ENCODE data around the gene GPR78. TPM values are rescaled to one million over a fixed set of nuclear protein-coding genes. Genes with fewer than 3 reads are reported as not detected.

Gene GPR78
- polyA plus RNA-seq, 1 of the 3 experiments (the other 2 are of a cell fraction): not detected

GRCh38 chr4:8552581-8553205, 27.5 kb upstream of the GPR78 start (continued):
- TF ChIP-seq USF2 (IDR thresholded peaks at IDR 0.05; ENCODE audit: borderline replicate concordance, low read depth, low read length): no peak
- no peak for TF ChIP-seq MAX (IDR thresholded peaks at IDR 0.05; ENCODE audit: low read depth)
- no peak for TF ChIP-seq IRF3 (IDR thresholded peaks at IDR 0.05; ENCODE audit: low read depth, low read length)
- no peak for TF ChIP-seq FOSL2 (IDR thresholded peaks at IDR 0.05; ENCODE audit: borderline replicate concordance, low read depth)
- TF ChIP-seq CHD2 (IDR thresholded peaks at IDR 0.05; ENCODE audit: low read length, partially characterized antibody): no peak
- no peak for TF ChIP-seq YY1 (IDR thresholded peaks at IDR 0.05; ENCODE audit: low read depth)
- TF ChIP-seq GATA2 (CRISPR knock-in tag; IDR thresholded peaks at IDR 0.05): no peak
- no peak for TF ChIP-seq TCF12 (IDR thresholded peaks at IDR 0.05)
- TF ChIP-seq FOXM1 (IDR thresholded peaks at IDR 0.05; ENCODE audit: low read depth): no peak
- TF ChIP-seq MXI1 (IDR thresholded peaks at IDR 0.05; ENCODE audit: low read depth, low read length): no peak
- TF ChIP-seq CTCF (IDR thresholded peaks at IDR 0.05): no peak
- no peak for TF ChIP-seq MEF2A (IDR thresholded peaks at IDR 0.05; ENCODE audit: borderline replicate concordance, low read depth)

GRCh38 chr4:8553216-8553615, 27.0 kb upstream of the GPR78 start:
- H3K9ac ChIP-seq: no peak overlapping the region
- CTCF ChIA-PET: no interaction called here

More at GRCh38 chr4:8553216-8553615, 27.0 kb upstream of the GPR78 start:
- Histone ChIP-seq H3K27me3 (ENCODE audit: insufficient read depth) (no peaks in the 10 kb centered on the region), H3K9me2 (no peaks in the 10 kb centered on the region), H4K20me1 (ENCODE audit: insufficient read depth) (no peaks in the 10 kb centered on the region), H3K79me2 (ENCODE audit: insufficient read depth) (no peaks in the 10 kb centered on the region), H2AFZ (ENCODE audit: low read depth) (no peak overlapping the region), H3K4me2 (no peak overlapping the region), H3F3A (replicated peaks; ENCODE audit: insufficient read depth) (no peaks in the 10 kb centered on the region), H3K9me3 (no peaks in the 10 kb centered on the region), H3K4me1 (ENCODE audit: control insufficient read depth in 1 of 2, insufficient read depth in 2 of 2, low read depth in 1 of 2, low read length in 1 of 2) (no peaks in the 10 kb centered on the region), H3K27ac (ENCODE audit: low read depth in 2 of 2, low read length in 1 of 2) (no peak overlapping the region), H3K36me3 (replicated peaks in 1 of 2; ENCODE audit: control insufficient read depth in 1 of 2, insufficient read depth in 2 of 2, low read length in 1 of 2) (no peaks in the 10 kb centered on the region), H3K4me3 (ENCODE audit: low read depth in 2 of 2, low read length in 1 of 2) (no peak overlapping the region)
- POLR2A ChIA-PET: interaction anchor here (0.5 kb wide), 1 partner anchor 1296 kb away, joined by 4 read pairs; no protein-coding TSS in a partner anchor
- no peak for TF ChIP-seq RFX5 (IDR thresholded peaks at IDR 0.05; ENCODE audit: low read length)
- WGBS (ENCODE audit: low lambda C conversion rate): 68% methylated on average over 4 of the region's 8 CpGs
- DNase-seq: peak; percentile 12

All from SK-N-SH (cell line).